Fibroblast of villous mesenchyme (primary cell): ENCODE measurements around the gene MTERF1. TPM values are rescaled to one million over a fixed set of nuclear protein-coding genes. Genes with fewer than 3 reads are reported as not detected.

Experiments
- DNase-seq: peaks from one replicate; pipeline ENCODE4 v3.0.0-alpha.2; 2010; ENCODE audit warnings: low read depth
- H3K4me3 ChIP-seq: 2 replicates; pipeline ENCODE4 v1.5.1; 2011; ENCODE audit warnings: low read depth, mild to moderate bottlenecking, low read length
- total RNA-seq: library from RNA; depleted of rRNA; stranded (reverse); fragments of >200 nt; gene quantifications from 2 replicates; pipeline ENCODE4 v1.2.3, GENCODE V29; 2012
- TF ChIP-seq, protein P1 (sequence below): IDR thresholded peaks from 2 replicates; pipeline ENCODE4 v1.5.1; 2012; ENCODE audit warnings: low read depth, mild to moderate bottlenecking, low read length; ENCODE audit not compliant: insufficient read depth

The MTERF1 gene
- 8.7 and 13.4 TPM in 2 replicates for total RNA-seq

GRCh38 chr7:91880413-91881241 lies at the start of gene MTERF1:
Gene MTERF1 (minus strand): TSS chr7:91880702. CDS start chr7:91880083, 619 bp downstream.
- TF ChIP-seq, protein P1, sequence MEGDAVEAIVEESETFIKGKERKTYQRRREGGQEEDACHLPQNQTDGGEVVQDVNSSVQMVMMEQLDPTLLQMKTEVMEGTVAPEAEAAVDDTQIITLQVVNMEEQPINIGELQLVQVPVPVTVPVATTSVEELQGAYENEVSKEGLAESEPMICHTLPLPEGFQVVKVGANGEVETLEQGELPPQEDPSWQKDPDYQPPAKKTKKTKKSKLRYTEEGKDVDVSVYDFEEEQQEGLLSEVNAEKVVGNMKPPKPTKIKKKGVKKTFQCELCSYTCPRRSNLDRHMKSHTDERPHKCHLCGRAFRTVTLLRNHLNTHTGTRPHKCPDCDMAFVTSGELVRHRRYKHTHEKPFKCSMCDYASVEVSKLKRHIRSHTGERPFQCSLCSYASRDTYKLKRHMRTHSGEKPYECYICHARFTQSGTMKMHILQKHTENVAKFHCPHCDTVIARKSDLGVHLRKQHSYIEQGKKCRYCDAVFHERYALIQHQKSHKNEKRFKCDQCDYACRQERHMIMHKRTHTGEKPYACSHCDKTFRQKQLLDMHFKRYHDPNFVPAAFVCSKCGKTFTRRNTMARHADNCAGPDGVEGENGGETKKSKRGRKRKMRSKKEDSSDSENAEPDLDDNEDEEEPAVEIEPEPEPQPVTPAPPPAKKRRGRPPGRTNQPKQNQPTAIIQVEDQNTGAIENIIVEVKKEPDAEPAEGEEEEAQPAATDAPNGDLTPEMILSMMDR, result peak; percentile 99
- peak; percentile 93 for DNase-seq
- peak within 1 kb of the TSS; percentile 97 for H3K4me3 ChIP-seq

DNA sequence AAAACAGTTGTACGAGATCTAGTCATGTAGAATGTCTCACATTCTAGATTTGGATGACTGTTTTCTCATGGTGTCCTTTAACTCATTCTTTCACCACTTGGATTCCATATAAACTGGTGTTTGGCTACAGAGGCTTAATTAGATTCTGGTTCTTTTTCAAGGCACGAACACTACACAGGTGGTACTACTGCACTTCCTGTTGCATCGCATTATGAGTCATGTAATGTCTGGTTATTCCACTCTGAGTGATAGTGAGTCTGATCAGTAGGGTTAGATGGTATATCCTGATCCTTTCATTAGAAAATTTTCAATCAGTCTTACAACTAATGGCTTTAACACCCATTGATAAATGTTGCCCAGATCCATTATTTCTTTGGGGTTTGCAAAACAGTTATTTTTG lies 49.0 kb upstream of the MTERF1 start:
- no peak overlapping the region for H3K4me3 ChIP-seq
- DNase-seq, result no peak
- TF ChIP-seq, protein P1, result no peak

DNA sequence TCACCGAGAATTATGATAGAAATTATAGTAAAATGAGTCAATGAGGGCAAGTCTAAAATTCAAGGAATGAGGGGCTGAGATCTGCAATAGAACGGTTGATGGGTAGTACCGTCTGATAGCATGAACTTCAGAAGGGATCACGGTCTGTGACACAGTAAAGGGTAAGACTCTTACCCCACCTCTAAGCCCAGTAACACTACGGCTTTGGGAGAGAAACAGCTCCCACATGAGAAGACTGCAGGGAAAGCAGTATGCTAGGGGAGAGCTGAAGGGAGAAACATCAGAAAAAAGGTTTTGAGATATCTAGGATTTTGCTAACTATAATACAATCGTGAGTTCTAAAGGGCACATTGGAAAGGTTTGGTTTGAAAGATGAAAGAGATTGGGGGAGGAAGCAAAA lies 47.4 kb upstream of the MTERF1 start:
- TF ChIP-seq, protein P1, result no peak
- H3K4me3 ChIP-seq, result no peak overlapping the region
- DNase-seq, result no peak

DNA sequence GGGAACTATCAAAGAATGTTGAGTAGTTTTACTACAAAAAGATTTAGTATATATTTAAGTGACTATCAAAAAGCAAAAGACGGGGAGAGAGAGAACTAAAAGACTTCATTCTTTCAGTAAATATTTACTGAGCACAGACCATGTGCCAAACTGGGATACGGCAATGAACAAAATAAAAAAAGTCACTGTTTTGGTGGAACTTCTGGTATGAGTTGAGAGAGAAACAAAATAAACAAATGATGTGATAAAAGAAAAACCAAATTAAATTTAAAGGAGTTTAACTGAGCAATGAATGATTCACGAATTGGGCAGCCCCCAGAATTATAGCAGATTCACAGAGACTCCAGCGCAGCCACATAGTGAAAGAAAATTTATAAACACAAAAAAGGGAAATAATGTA lies 42.4 kb upstream of the MTERF1 start:
- TF ChIP-seq, protein P1, result no peak
- DNase-seq, result no peak

GRCh38 chr7:91918356-91918755 lies 37.9 kb upstream of the MTERF1 start:
- DNase-seq, result no peak
- TF ChIP-seq, protein P1, result no peak
- no peak overlapping the region for H3K4me3 ChIP-seq

More for the DNA sequence above, 42.4 kb upstream of the MTERF1 start:
- H3K4me3 ChIP-seq, result no peak overlapping the region

- no peak for DNase-seq
- H3K4me3 ChIP-seq, result no peak overlapping the region
- TF ChIP-seq, protein P1, result no peak
Observed at GRCh38 chr7:91916051-91916440, 35.5 kb upstream of the MTERF1 start.
